HepG2 (cell line): ENCODE results near the gene AGPAT2. TPM values are rescaled to one million over a fixed set of nuclear protein-coding genes. Genes with fewer than 3 reads are reported as not detected.

Experiments used
- DNMT3B ChIP-seq: conservative IDR thresholded peaks from 2 replicates; pipeline ENCODE4 v1.6.1; 2016; ENCODE audit warnings: missing biosample characterization, control low read depth
- HNRNPLL ChIP-seq: fragments of 200-400 bp; formaldehyde crosslinking; IDR thresholded peaks from 2 replicates; pipeline ENCODE4 v1.6.1; 2017; ENCODE audit warnings: mild to moderate bottlenecking, low read depth, low read length; ENCODE audit not compliant: poor library complexity, severe bottlenecking
- SMC3 ChIP-seq: IDR thresholded peaks from 2 replicates; pipeline ENCODE4 v1.6.1; 2011; ENCODE audit warnings: low read length, improper control_type of control experiment
- SYNCRIP ChIP-seq: fragments of 200-400 bp; formaldehyde crosslinking; IDR thresholded peaks from 2 replicates; pipeline ENCODE4 v1.6.1; 2018; ENCODE audit warnings: mild to moderate bottlenecking, low read depth, low read length; ENCODE audit not compliant: insufficient read depth
- polyA plus RNA-seq, 8 experiments: library from polyadenylated mRNA; depleted of rRNA in 3 of 8; stranded (reverse) in 7 of 8; unstranded in 1 of 8; fragments of >200 nt; fragmentation: Illumina TruSeq in 4 of 8; extraction: Trizol in 4 of 8; gene quantifications; 2 replicates each; pipeline versions ENCODE4 v1.2.1 to v1.2.3, GENCODE V29; 2011 to 2016; ENCODE audit warnings: low read depth in 4 of 8, missing spikeins in 1 of 8, mixed read lengths in 1 of 8; ENCODE audit not compliant: insufficient read depth in 1 of 8
- total RNA-seq, 5 experiments: library from RNA; depleted of rRNA; stranded (reverse); fragments of >200 nt; fragmentation: Illumina TruSeq; extraction: Trizol; gene quantifications; 2 replicates each; pipeline ENCODE4 v1.2.3, GENCODE V29; 2016; ENCODE audit warnings: low read depth in 1 of 5
- TF ChIP-seq, protein P1 (sequence below): sonication (generic); formaldehyde crosslinking; IDR thresholded peaks from 2 replicates; pipeline ENCODE4 v1.5.1; 2020; ENCODE audit warnings: mild to moderate bottlenecking, missing genetic modification reagents, borderline replicate concordance
- TF ChIP-seq, protein P2 (sequence below): IDR thresholded peaks from 2 replicates; pipeline ENCODE4 v1.6.1; 2016; ENCODE audit warnings: low read depth, borderline replicate concordance
- TF ChIP-seq, protein P3 (sequence below): sonication (generic); formaldehyde crosslinking; IDR thresholded peaks from one replicate; pipeline ENCODE4 v1.5.1; 2020; ENCODE audit warnings: mild to moderate bottlenecking, missing genetic modification reagents; ENCODE audit errors: not compliant biosample characterization
- TF ChIP-seq, protein P4 (sequence below): sonication (generic); formaldehyde crosslinking; IDR thresholded peaks from 2 replicates; pipeline ENCODE4 v1.4.0; 2020; ENCODE audit warnings: mild to moderate bottlenecking, low read depth, missing genetic modification reagents
- TF ChIP-seq, protein P5 (sequence below): sonication (generic); formaldehyde crosslinking; conservative IDR thresholded peaks from 2 replicates; pipeline ENCODE4 v1.4.0; 2020; ENCODE audit warnings: missing genetic modification reagents

Gene AGPAT2
- total and polyA plus RNA-seq, 2 of the 13 experiments (the other 11 are each of a cell fraction or from before 2014, with no cell fraction given): 3.9 to 25.8 TPM

DNA sequence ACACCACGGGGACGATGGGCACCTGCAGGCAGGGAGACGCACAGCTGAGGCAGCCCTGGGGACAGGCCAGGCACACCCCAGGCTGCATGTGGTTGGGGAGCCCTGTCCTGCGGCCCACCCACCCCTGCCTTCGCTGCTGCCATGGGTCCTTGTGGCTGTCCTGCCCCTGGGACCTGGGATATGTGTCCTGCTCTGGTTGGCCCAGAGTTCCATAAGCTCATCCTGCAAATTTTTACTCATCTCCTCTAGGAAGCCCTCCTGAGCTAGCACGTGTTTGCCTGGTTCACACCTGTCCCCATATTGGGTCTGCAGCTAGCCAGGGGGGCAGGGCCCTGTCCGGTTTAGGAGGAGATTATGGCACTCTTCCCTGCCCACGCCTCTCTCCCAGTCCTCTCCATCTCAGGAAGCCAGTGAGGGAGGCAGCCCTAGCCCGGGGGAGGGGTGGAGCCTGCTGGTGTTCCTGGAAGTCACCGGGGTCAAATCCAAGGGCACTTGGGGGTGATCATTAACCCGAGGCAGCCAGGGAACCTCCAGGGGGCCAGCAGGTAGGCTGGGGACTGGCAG is 12.4 kb downstream of the AGPAT2 start (continued):
- TF ChIP-seq, protein P1, sequence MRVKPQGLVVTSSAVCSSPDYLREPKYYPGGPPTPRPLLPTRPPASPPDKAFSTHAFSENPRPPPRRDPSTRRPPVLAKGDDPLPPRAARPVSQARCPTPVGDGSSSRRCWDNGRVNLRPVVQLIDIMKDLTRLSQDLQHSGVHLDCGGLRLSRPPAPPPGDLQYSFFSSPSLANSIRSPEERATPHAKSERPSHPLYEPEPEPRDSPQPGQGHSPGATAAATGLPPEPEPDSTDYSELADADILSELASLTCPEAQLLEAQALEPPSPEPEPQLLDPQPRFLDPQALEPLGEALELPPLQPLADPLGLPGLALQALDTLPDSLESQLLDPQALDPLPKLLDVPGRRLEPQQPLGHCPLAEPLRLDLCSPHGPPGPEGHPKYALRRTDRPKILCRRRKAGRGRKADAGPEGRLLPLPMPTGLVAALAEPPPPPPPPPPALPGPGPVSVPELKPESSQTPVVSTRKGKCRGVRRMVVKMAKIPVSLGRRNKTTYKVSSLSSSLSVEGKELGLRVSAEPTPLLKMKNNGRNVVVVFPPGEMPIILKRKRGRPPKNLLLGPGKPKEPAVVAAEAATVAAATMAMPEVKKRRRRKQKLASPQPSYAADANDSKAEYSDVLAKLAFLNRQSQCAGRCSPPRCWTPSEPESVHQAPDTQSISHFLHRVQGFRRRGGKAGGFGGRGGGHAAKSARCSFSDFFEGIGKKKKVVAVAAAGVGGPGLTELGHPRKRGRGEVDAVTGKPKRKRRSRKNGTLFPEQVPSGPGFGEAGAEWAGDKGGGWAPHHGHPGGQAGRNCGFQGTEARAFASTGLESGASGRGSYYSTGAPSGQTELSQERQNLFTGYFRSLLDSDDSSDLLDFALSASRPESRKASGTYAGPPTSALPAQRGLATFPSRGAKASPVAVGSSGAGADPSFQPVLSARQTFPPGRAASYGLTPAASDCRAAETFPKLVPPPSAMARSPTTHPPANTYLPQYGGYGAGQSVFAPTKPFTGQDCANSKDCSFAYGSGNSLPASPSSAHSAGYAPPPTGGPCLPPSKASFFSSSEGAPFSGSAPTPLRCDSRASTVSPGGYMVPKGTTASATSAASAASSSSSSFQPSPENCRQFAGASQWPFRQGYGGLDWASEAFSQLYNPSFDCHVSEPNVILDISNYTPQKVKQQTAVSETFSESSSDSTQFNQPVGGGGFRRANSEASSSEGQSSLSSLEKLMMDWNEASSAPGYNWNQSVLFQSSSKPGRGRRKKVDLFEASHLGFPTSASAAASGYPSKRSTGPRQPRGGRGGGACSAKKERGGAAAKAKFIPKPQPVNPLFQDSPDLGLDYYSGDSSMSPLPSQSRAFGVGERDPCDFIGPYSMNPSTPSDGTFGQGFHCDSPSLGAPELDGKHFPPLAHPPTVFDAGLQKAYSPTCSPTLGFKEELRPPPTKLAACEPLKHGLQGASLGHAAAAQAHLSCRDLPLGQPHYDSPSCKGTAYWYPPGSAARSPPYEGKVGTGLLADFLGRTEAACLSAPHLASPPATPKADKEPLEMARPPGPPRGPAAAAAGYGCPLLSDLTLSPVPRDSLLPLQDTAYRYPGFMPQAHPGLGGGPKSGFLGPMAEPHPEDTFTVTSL (CRISPR knock-in tag): no peak
- TF ChIP-seq, protein P2, sequence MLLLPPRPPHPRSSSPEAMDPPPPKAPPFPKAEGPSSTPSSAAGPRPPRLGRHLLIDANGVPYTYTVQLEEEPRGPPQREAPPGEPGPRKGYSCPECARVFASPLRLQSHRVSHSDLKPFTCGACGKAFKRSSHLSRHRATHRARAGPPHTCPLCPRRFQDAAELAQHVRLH (CRISPR knock-in tag): no peak
- TF ChIP-seq, protein P3, sequence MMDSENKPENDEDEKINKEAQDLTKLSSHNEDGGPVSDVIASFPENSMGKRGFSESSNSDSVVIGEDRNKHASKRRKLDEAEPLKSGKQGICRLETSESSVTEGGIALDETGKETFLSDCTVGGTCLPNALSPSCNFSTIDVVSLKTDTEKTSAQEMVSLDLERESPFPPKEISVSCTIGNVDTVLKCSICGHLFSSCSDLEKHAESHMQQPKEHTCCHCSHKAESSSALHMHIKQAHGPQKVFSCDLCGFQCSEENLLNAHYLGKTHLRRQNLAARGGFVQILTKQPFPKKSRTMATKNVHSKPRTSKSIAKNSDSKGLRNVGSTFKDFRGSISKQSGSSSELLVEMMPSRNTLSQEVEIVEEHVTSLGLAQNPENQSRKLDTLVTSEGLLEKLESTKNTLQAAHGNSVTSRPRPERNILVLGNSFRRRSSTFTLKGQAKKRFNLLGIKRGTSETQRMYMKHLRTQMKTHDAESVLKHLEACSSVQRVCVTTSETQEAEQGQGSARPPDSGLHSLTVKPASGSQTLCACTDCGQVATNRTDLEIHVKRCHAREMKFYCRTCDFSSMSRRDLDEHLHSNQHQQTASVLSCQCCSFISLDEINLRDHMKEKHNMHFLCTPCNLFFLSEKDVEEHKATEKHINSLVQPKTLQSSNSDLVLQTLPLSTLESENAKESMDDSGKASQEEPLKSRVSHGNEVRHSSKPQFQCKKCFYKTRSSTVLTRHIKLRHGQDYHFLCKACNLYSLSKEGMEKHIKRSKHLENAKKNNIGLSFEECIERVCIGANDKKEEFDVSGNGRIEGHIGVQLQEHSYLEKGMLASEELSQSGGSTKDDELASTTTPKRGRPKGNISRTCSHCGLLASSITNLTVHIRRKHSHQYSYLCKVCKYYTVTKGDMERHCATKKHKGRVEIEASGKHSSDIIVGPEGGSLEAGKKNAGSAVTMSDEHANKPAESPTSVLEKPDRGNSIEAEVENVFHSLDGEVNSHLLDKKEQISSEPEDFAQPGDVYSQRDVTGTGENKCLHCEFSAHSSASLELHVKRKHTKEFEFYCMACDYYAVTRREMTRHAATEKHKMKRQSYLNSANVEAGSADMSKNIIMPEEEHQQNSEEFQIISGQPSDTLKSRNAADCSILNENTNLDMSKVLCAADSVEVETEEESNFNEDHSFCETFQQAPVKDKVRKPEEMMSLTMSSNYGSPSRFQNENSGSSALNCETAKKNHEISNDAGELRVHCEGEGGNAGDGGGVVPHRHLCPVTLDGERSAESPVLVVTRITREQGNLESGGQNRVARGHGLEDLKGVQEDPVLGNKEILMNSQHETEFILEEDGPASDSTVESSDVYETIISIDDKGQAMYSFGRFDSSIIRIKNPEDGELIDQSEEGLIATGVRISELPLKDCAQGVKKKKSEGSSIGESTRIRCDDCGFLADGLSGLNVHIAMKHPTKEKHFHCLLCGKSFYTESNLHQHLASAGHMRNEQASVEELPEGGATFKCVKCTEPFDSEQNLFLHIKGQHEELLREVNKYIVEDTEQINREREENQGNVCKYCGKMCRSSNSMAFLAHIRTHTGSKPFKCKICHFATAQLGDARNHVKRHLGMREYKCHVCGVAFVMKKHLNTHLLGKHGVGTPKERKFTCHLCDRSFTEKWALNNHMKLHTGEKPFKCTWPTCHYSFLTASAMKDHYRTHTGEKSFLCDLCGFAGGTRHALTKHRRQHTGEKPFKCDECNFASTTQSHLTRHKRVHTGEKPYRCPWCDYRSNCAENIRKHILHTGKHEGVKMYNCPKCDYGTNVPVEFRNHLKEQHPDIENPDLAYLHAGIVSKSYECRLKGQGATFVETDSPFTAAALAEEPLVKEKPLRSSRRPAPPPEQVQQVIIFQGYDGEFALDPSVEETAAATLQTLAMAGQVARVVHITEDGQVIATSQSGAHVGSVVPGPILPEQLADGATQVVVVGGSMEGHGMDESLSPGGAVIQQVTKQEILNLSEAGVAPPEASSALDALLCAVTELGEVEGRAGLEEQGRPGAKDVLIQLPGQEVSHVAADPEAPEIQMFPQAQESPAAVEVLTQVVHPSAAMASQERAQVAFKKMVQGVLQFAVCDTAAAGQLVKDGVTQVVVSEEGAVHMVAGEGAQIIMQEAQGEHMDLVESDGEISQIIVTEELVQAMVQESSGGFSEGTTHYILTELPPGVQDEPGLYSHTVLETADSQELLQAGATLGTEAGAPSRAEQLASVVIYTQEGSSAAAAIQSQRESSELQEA (CRISPR knock-in tag): no peak
- TF ChIP-seq DNMT3B (CRISPR knock-in tag) (no peak), SYNCRIP (no peak), SMC3 (no peak), HNRNPLL (no peak)
- TF ChIP-seq, protein P4, sequence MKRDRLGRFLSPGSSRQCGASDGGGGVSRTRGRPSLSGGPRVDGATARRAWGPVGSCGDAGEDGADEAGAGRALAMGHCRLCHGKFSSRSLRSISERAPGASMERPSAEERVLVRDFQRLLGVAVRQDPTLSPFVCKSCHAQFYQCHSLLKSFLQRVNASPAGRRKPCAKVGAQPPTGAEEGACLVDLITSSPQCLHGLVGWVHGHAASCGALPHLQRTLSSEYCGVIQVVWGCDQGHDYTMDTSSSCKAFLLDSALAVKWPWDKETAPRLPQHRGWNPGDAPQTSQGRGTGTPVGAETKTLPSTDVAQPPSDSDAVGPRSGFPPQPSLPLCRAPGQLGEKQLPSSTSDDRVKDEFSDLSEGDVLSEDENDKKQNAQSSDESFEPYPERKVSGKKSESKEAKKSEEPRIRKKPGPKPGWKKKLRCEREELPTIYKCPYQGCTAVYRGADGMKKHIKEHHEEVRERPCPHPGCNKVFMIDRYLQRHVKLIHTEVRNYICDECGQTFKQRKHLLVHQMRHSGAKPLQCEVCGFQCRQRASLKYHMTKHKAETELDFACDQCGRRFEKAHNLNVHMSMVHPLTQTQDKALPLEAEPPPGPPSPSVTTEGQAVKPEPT (CRISPR knock-in tag): no peak
- TF ChIP-seq, protein P5, sequence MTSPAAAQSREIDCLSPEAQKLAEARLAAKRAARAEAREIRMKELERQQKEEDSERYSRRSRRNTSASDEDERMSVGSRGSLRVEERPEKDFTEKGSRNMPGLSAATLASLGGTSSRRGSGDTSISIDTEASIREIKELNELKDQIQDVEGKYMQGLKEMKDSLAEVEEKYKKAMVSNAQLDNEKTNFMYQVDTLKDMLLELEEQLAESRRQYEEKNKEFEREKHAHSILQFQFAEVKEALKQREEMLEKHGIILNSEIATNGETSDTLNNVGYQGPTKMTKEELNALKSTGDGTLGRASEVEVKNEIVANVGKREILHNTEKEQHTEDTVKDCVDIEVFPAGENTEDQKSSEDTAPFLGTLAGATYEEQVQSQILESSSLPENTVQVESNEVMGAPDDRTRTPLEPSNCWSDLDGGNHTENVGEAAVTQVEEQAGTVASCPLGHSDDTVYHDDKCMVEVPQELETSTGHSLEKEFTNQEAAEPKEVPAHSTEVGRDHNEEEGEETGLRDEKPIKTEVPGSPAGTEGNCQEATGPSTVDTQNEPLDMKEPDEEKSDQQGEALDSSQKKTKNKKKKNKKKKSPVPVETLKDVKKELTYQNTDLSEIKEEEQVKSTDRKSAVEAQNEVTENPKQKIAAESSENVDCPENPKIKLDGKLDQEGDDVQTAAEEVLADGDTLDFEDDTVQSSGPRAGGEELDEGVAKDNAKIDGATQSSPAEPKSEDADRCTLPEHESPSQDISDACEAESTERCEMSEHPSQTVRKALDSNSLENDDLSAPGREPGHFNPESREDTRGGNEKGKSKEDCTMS (CRISPR knock-in tag): no peak
